BLaER1 treated with 17β-estradiol and CSF1 and Interleukin-3, amounts not matched to agents 10 nM and 100 nM (cell line): ENCODE results near the gene ZNF574.

Experiments
- H3K27ac ChIP-seq, 11 experiments: shearing (Covaris generic); formaldehyde crosslinking; 2 replicates each; pipeline ENCODE4 v1.8.1; 2022
- H3K27me3 ChIP-seq, 11 experiments: shearing (Covaris generic); formaldehyde crosslinking; 2 replicates each; pipeline ENCODE4 v1.8.1; 2022
- H3K36me3 ChIP-seq, 11 experiments: shearing (Covaris generic); formaldehyde crosslinking; 2 replicates each; pipeline ENCODE4 v1.8.1; 2022
- H3K4me1 ChIP-seq, 10 experiments: shearing (Covaris generic); formaldehyde crosslinking; 2 replicates each; pipeline ENCODE4 v1.8.1; 2022
- H3K4me2 ChIP-seq, 11 experiments: shearing (Covaris generic); formaldehyde crosslinking; 2 replicates each; pipeline ENCODE4 v1.8.1; 2022
- H3K4me3 ChIP-seq, 10 experiments: shearing (Covaris generic); formaldehyde crosslinking; 2 replicates each; pipeline ENCODE4 v1.8.1; 2022
- H3K9ac ChIP-seq, 11 experiments: shearing (Covaris generic); formaldehyde crosslinking; 2 replicates each; pipeline ENCODE4 v1.8.1; 2022
- H3K9me3 ChIP-seq, 11 experiments: shearing (Covaris generic); formaldehyde crosslinking; replicated peaks in 1 of 11; 2 replicates each; pipeline ENCODE4 v1.8.1; 2022
- H4K20me1 ChIP-seq, 11 experiments: shearing (Covaris generic); formaldehyde crosslinking; 2 replicates each; pipeline ENCODE4 v1.8.1; 2022
- Cebpa-rat ChIP-seq, 11 experiments: shearing (Covaris generic); IDR thresholded peaks; 2 replicates each; pipeline ENCODE4 v1.8.1; 2022

The ZNF574 gene

DNA sequence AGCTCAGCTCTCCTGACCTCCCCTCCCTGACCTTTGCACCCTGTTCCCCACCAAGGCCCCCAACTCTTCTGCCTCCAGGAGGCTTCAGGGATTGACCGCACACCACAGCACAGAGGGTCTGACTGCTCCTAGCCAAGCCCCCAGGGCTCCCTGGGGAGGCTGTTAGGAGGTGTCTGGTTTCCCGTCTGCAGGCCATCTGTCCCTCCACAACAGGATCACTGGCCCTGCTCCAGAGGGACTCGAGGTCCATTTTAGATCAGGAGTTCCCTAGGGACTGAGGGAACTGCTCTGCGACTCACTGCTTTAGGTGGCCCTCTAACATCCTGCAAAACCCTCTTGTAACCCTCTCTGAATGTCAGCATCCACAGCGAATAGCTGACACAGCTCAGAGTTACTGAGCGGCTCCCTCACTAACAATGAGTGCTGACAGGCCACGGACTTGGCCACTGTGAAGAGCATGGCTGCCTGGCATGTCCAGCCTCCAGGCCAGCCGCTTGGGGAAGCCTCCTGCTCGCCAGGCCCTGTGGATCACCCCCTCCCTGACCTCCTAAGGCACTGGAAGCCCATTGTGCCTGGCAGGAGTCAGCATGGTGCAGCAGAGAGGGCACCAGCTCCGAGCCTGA, 23.6 kb upstream of the ZNF574 start:
- peak overlapping the region in 7 of 11 experiments; percentile 9 to 68 (median 46); a peak in 13 of 22 replicates for H3K9ac ChIP-seq
- H3K4me2 ChIP-seq, result peak overlapping the region in 9 of 11 experiments; percentile 12 to 87 (median 67); a peak in 17 of 22 replicates
- no peaks in the 10 kb centered on the region for H3K9me3 ChIP-seq
- no peak overlapping the region for H3K4me3 ChIP-seq
- H3K27ac ChIP-seq, result peak overlapping the region in 6 of 11 experiments; percentile 17 to 57 (median 36); a peak in 8 of 22 replicates
- no peak for TF ChIP-seq Cebpa-rat (IDR thresholded peaks at IDR 0.05)
- peaks cover 13 to 64% (median 55%) of the 10 kb centered on the region in 10 experiments; a peak in 19 of 20 replicates for H3K4me1 ChIP-seq
- no peaks in the 10 kb centered on the region for H3K27me3 ChIP-seq
- peaks cover 53 to 99% (median 65%) of the 10 kb centered on the region in 11 experiments for H3K36me3 ChIP-seq
- peaks cover 0 to 41% (median 0%) of the 10 kb centered on the region in 11 experiments; a peak in 8 of 22 replicates for H4K20me1 ChIP-seq

DNA sequence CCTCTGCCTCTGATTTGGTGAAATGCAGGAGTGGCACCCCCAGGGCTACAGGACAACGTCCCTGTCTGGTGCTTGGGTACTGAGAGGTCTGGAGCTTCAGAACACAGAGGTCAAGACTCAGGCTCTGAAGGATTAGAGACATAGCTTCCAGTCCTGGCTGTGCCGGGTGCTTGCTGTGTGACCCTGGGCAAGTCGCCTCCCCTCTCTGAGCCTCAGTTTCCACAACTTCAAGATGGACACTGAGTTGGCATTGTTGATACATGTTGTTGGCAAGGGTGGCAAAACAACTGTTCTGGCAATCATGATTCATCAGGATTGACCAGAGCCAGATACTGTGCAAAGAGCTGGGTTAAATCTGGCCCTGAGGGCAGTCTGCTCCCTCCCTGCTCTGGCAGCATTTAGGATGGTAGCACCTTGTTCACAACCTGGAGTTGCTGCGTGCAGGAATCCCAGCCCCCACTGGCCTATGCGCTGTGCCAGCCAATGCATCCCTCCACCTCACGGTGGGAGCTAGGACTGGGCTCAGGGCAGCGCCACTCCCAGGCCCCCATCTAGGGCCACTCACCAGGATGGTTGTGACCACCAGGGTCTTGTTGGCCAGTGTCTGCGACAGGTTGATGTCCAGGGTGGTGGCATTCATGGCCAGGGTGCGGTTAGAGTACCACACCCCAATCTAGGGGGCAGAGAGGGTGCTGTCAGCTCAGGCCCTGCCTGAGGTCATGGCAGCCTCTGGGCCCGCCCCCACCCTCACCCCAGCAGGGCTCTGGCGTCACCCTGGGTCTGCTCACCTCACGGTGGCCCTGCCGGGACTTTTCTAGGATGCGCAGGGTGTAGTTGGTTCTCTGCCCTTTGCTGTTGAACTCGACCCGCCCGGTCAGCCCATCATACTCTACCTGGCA, 22.7 kb upstream of the ZNF574 start:
- H3K4me2 ChIP-seq, result peak overlapping the region in 9 of 11 experiments; percentile 12 to 87 (median 67); a peak in 17 of 22 replicates
- peaks cover 60 to 99% (median 71%) of the 10 kb centered on the region in 11 experiments for H3K36me3 ChIP-seq
- H3K27me3 ChIP-seq, result no peaks in the 10 kb centered on the region
- peak overlapping the region in 7 of 11 experiments; percentile 9 to 68 (median 46); a peak in 10 of 22 replicates for H3K9ac ChIP-seq
- peaks cover 0 to 43% (median 0%) of the 10 kb centered on the region in 11 experiments; a peak in 8 of 22 replicates for H4K20me1 ChIP-seq
- no peak overlapping the region for H3K4me3 ChIP-seq
- peaks cover 21 to 66% (median 56%) of the 10 kb centered on the region in 10 experiments; a peak in 19 of 20 replicates for H3K4me1 ChIP-seq
- H3K27ac ChIP-seq, result peak overlapping the region in 2 of 11 experiments; percentile 27 to 55; a peak in 1 of 22 replicates
- no peak for TF ChIP-seq Cebpa-rat (IDR thresholded peaks at IDR 0.05)
- H3K9me3 ChIP-seq, result no peaks in the 10 kb centered on the region

DNA sequence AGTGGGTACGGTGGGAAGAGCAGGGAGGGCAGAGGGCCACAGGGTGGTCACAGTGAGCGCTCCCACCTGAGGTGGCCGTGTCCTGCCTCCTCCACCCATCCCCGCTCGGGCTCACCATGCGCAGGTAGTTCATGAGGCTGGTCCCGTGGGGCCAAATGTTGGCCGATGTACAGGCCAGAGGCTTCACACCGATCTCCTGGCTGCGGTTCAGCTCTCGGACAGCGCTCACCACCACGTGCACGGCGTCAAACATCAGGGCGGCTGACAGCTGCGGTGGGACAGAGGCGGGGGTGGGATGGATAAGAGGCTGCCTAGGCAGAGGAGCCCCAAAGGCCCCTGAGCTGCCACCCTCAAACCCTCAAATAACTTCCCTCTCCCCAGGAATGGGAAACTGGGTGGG, 21.8 kb upstream of the ZNF574 start:
- Histone ChIP-seq H3K4me2 (peak overlapping the region in 5 of 11 experiments; percentile 62 to 87 (median 76); a peak in 7 of 22 replicates), H3K36me3 (peaks cover 69 to 99% (median 75%) of the 10 kb centered on the region in 11 experiments), H3K4me1 (peaks cover 21 to 60% (median 49%) of the 10 kb centered on the region in 10 experiments; a peak in 19 of 20 replicates), H3K9me3 (no peaks in the 10 kb centered on the region), H3K9ac (no peak overlapping the region), H4K20me1 (peaks cover 0 to 43% (median 0%) of the 10 kb centered on the region in 11 experiments; a peak in 8 of 22 replicates), H3K4me3 (no peak overlapping the region), H3K27me3 (no peaks in the 10 kb centered on the region), H3K27ac (no peak overlapping the region)
- no peak for TF ChIP-seq Cebpa-rat (IDR thresholded peaks at IDR 0.05)

DNA sequence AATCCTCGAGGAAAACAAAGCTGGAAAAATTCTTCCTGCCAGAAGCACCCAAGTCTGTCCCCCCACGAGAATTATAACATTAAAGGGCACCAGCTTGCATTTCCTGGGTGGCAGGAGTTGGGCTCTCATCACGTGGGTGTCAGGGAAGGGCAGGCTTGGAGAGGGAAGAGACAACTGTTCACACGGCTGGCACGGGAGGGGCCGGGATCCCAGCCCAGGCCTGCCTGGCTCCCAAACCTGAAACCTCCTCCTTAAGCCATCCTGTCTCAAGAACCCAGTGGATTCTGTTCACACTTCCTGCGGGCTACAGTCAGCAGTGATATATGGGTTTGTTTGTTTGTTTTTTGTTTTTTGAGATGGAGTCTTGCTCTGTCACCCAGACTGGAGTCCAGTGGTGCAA, 18.1 kb upstream of the ZNF574 start:
- 0 out of 22 replicates have a peak overlapping the region, but pooled peaks of 1 of the 11 experiments have one; percentile 3 for H3K4me2 ChIP-seq
- no peaks in the 10 kb centered on the region for H3K27me3 ChIP-seq
- no peak overlapping the region for H3K27ac ChIP-seq
- peaks cover 0 to 47% (median 0%) of the 10 kb centered on the region in 11 experiments; a peak in 5 of 22 replicates for H4K20me1 ChIP-seq
- no peak overlapping the region for H3K4me3 ChIP-seq
- H3K9ac ChIP-seq, result 0 out of 22 replicates have a peak overlapping the region, but pooled peaks of 1 of the 11 experiments have one; percentile 24
- no peaks in the 10 kb centered on the region for H3K9me3 ChIP-seq
- TF ChIP-seq Cebpa-rat (IDR thresholded peaks at IDR 0.05), result no peak
- H3K4me1 ChIP-seq, result peaks cover 15 to 37% (median 22%) of the 10 kb centered on the region in 10 experiments; a peak in 19 of 20 replicates
- peaks cover 89 to 99% (median 96%) of the 10 kb centered on the region in 11 experiments for H3K36me3 ChIP-seq

DNA sequence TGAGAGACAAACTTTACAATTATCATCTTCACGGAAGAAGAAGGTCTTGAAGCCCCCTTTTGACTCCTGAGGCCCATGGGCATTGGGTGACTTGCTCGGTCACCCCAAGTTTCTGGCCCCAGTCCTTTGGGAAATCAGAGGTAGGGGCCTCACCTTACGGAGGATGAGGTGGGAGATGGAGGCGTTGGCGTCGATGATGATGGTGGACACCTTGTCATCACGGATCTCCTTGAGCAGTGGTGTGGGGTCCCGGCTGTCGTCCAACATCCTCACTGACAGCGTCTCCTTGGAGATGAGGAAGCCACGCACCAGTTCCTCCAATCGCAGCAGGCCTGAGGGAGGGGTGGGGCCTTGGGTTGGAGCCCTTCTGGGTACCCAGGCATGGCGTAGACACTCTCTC, 16.8 kb upstream of the ZNF574 start:
- H3K36me3 ChIP-seq, result peaks cover 89 to 99% (median 96%) of the 10 kb centered on the region in 11 experiments
- H4K20me1 ChIP-seq, result peaks cover 0 to 45% (median 0%) of the 10 kb centered on the region in 11 experiments; a peak in 5 of 22 replicates
- H3K4me3 ChIP-seq, result no peak overlapping the region
- H3K27ac ChIP-seq, result no peak overlapping the region
- no peak for TF ChIP-seq Cebpa-rat (IDR thresholded peaks at IDR 0.05)
- peaks cover 3 to 29% (median 14%) of the 10 kb centered on the region in 10 experiments; a peak in 19 of 20 replicates for H3K4me1 ChIP-seq
- H3K27me3 ChIP-seq, result no peaks in the 10 kb centered on the region
- H3K9me3 ChIP-seq, result no peaks in the 10 kb centered on the region
- no peak overlapping the region for H3K9ac ChIP-seq
- H3K4me2 ChIP-seq, result no peak overlapping the region

DNA sequence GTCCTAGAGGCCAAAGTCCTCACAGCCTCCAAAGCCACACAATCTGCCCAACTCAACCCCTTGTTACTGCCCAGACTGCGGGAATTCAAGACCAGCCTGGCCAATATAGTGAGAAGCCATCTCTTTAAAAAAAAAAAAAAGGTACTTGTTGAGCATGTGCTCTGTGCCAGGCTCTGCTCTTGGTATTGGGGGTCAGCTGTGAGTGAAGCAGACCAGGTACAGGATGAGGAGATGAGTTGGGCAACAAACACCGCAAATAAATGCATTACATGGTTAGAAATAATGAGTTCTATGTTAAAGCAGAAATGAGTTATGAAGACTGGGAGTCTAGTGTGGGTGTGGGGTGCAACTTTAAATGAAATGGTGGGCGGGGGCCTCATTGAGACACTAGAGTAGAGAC, 15.8 kb upstream of the ZNF574 start:
- Histone ChIP-seq H3K27me3 (no peaks in the 10 kb centered on the region), H3K4me1 (peaks cover 5 to 28% (median 13%) of the 10 kb centered on the region in 10 experiments; a peak in 16 of 20 replicates), H3K27ac (no peak overlapping the region), H3K9ac (no peak overlapping the region), H3K9me3 (no peaks in the 10 kb centered on the region), H3K4me3 (no peak overlapping the region), H3K4me2 (no peak overlapping the region), H3K36me3 (peaks cover 89 to 99% (median 96%) of the 10 kb centered on the region in 11 experiments), H4K20me1 (peaks cover 0 to 54% (median under 1%) of the 10 kb centered on the region in 11 experiments; a peak in 7 of 22 replicates)
- no peak for TF ChIP-seq Cebpa-rat (IDR thresholded peaks at IDR 0.05)

DNA sequence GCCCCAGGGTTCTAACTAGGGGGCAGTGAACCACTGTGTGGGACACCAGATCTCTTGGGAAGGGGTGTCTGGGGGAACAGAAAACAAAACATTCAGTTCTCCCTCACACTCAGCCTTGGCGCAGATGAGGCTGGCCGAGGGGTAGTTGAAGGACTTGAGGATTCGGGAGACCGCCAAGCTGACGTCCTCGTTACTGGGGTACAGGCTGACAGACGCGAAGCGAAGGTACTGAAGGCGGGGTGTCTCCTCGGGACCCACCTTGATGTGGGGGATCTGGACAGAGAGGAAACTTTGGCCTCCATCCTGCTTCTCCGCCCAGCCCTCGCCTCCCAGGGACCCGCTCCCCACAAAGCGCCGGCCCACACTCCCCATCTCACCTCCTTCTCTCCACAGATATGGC, 13.6 kb upstream of the ZNF574 start:
- Histone ChIP-seq H4K20me1 (peaks cover 6 to 65% (median 16%) of the 10 kb centered on the region in 11 experiments; a peak in 15 of 22 replicates), H3K4me2 (no peak overlapping the region), H3K27me3 (no peaks in the 10 kb centered on the region), H3K4me1 (peaks cover 14 to 40% (median 29%) of the 10 kb centered on the region in 10 experiments), H3K4me3 (no peak overlapping the region), H3K27ac (no peak overlapping the region), H3K9ac (no peak overlapping the region), H3K36me3 (peaks cover 74 to 83% (median 80%) of the 10 kb centered on the region in 11 experiments), H3K9me3 (no peaks in the 10 kb centered on the region)
- TF ChIP-seq Cebpa-rat (IDR thresholded peaks at IDR 0.05), result no peak

DNA sequence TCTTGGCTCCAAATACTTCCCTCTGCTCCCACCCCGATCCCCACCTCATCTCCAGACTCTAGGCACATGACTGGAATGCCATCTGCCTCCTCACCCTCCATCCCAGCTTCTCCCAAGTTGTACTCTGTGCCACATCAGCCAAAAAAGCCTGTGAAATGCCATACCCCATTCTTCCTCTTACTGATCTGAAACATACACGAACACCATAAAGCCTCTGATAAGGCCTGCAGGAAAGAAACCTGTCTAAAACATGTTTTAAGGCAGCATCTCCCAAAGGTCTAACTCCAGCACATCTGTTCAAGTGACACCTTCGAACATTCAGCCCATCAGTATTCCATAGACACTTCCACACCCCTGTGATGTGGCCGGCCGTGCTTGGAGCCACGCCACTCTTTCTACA, 11.5 kb upstream of the ZNF574 start:
- no peak overlapping the region for H3K27ac ChIP-seq
- H3K4me3 ChIP-seq, result no peak overlapping the region
- H3K4me2 ChIP-seq, result no peak overlapping the region; a peak in 2 of 22 replicates
- H3K9ac ChIP-seq, result 0 out of 22 replicates have a peak overlapping the region, but pooled peaks of 1 of the 11 experiments have one; percentile 18
- peaks cover 6 to 71% (median 21%) of the 10 kb centered on the region in 11 experiments; a peak in 15 of 22 replicates for H4K20me1 ChIP-seq
- peaks cover 24 to 56% (median 42%) of the 10 kb centered on the region in 10 experiments for H3K4me1 ChIP-seq
- no peaks in the 10 kb centered on the region for H3K27me3 ChIP-seq
- TF ChIP-seq Cebpa-rat (IDR thresholded peaks at IDR 0.05), result no peak
- H3K36me3 ChIP-seq, result peaks cover 57 to 63% (median 61%) of the 10 kb centered on the region in 11 experiments
- no peaks in the 10 kb centered on the region for H3K9me3 ChIP-seq
